HK-2 (cell line): ENCODE data around the gene CYP20A1.
"Not testable (repeated sequence)": the region's sequence is repeated elsewhere in the genome, so short reads cannot be mapped to it uniquely, and the experiment has no call there.

Source experiments
- DNase-seq: peaks from one replicate; pipeline ENCODE4 v3.0.0-alpha.2; 2018; ENCODE audit not compliant: unreplicated experiment

The CYP20A1 gene

GRCh38 chr2:203238704-203239526, at the start of gene CYP20A1:
CYP20A1 (plus strand) TSS chr2:203239018; CDS start chr2:203239063, 45 bp downstream.
- DNase-seq = peak; percentile 96

GRCh38 chr2:203190547-203190946, 48.3 kb upstream of the CYP20A1 start:
- not testable (repeated sequence) for DNase-seq

- DNase-seq = not testable (repeated sequence)
These were observed 47.8 kb upstream of the CYP20A1 start for GRCh38 chr2:203191026-203191425.

- no peak for DNase-seq
These were observed 46.9 kb upstream of the CYP20A1 start for GRCh38 chr2:203191961-203192360.

GRCh38 chr2:203195331-203196036, 43.3 kb upstream of the CYP20A1 start:
- no peak for DNase-seq

- DNase-seq = no peak
These were observed 38.0 kb upstream of the CYP20A1 start for GRCh38 chr2:203200866-203201265.

- no peak for DNase-seq
These were observed 37.4 kb upstream of the CYP20A1 start for GRCh38 chr2:203201426-203201825.

GRCh38 chr2:203209538-203209937, 29.3 kb upstream of the CYP20A1 start:
- no peak for DNase-seq

GRCh38 chr2:203225423-203226039, 13.3 kb upstream of the CYP20A1 start:
- peak; percentile 22 for DNase-seq

- DNase-seq = not testable (repeated sequence)
These were observed 9.1 kb upstream of the CYP20A1 start for GRCh38 chr2:203229674-203230073.

GRCh38 chr2:203237346-203238238, 1.2 kb upstream of the CYP20A1 start:
- DNase-seq = no peak

GRCh38 chr2:203238292-203238703, 520 bp upstream of the CYP20A1 start:
- DNase-seq = peak; percentile 7

GRCh38 chr2:203240491-203240890, 1.7 kb downstream of the CYP20A1 start:
- DNase-seq = no peak

- DNase-seq = no peak
These were observed 3.7 kb downstream of the CYP20A1 start for GRCh38 chr2:203242518-203242917.

GRCh38 chr2:203246646-203247045, 7.8 kb downstream of the CYP20A1 start:
- no peak for DNase-seq

- no peak for DNase-seq
These were observed 14.0 kb downstream of the CYP20A1 start for GRCh38 chr2:203252818-203253217.

GRCh38 chr2:203253422-203254095, 14.7 kb downstream of the CYP20A1 start:
- DNase-seq = not testable (repeated sequence)

GRCh38 chr2:203261326-203262159, 22.7 kb downstream of the CYP20A1 start:
- no peak for DNase-seq

- no peak for DNase-seq
These were observed 40.5 kb downstream of the CYP20A1 start for GRCh38 chr2:203279288-203279687.
